AG04450 (cell line): Measurements from ENCODE around the gene CAVIN2. TPM values are rescaled to one million over a fixed set of nuclear protein-coding genes. Genes with fewer than 3 reads are reported as not detected.

Source experiments
- CTCF ChIA-PET: fragments of 300-600, 350-600 bp; formaldehyde crosslinking; extraction: SDS; loops from one replicate; lab custom pipeline; 2022; ENCODE audit warnings: antibody characterized with exemption, inconsistent platforms; lab: Charles Lee
- POLR2A ChIA-PET: fragments of 350-600 bp; formaldehyde crosslinking; extraction: SDS; loops from one replicate; lab custom pipeline; 2021; ENCODE audit warnings: antibody characterized with exemption, inconsistent platforms; lab: Yijun Ruan, JAX
- DNase-seq: peaks from one replicate; pipeline ENCODE4 v3.0.0-alpha.2; 2011; ENCODE audit warnings: low read depth, low spot score
- H3K27ac ChIP-seq: one replicate; pipeline ENCODE4 v1.5.1; 2012; ENCODE audit warnings: low read depth, low read length, control low read depth
- H3K27me3 ChIP-seq: one replicate; pipeline ENCODE4 v1.6.0; 2012; ENCODE audit warnings: low read length; ENCODE audit not compliant: control insufficient read depth, insufficient read depth
- H3K4me3 ChIP-seq: 2 replicates; pipeline ENCODE4 v1.5.1; 2011; ENCODE audit warnings: mild to moderate bottlenecking, low read depth, low read length, control low read depth
- H3K9me3 ChIP-seq: 2 replicates; pipeline ENCODE4 v1.5.1; 2012; ENCODE audit warnings: low read length; ENCODE audit not compliant: control insufficient read depth, insufficient read depth
- polyA plus RNA-seq: library from polyadenylated mRNA; depleted of rRNA; stranded (reverse); fragments of >200 nt; gene quantifications from 2 replicates; pipeline ENCODE4 v1.2.3, GENCODE V29; 2011
- TF ChIP-seq, protein P1 (sequence below): IDR thresholded peaks from 2 replicates; pipeline ENCODE4 v1.5.1; 2011; ENCODE audit warnings: low read depth, low read length, control low read depth, inconsistent platforms

CAVIN2 gene
- polyA plus RNA-seq, 1 experiment, result 26.1 TPM

DNA sequence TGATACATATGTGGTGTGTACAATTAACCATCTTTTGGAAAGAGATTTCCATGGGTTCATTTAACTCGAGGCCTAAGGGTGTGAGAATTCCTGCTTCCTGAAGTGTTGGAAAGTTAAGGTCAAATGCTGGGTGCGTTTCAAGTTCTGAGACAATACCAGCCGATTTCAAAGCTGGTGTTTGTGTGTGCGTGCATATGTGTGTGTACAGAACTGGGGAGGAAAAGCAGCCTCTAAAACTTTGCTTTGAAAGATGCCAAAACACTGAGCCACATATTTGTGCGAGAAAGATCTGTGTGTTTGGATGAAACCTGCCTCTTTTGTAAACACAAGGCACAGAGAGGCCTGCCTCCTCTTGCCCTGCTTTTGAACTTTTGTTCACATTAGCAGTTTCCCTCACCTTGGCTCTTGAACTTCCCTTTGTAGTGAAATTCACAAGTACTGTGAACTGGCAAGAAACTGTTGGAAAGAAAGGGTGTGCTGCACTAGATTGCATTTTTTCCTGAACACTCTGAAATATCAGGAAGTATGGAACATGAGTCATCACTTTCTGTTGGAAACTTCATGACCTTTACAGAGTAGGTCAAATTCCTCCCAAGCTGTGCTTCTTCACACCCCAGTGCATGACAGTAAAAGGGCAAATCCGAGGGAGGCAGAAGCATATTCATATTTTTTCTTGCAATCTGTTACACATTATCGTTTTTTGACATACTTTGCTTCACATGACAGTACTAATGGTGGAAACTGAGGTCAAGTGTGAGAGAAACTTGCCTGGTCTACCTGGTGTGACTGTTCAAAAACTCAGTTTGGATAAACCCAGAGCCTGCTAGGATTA, 20.0 kb upstream of the CAVIN2 start:
- H3K27me3 ChIP-seq, result no peaks in the 10 kb centered on the region
- CTCF ChIA-PET, result interaction anchor here (0.8 to 2.4 kb wide), 2 partner anchors 55 to 296 kb away, joined by 3 to 9 read pairs; no protein-coding TSS in a partner anchor
- H3K9me3 ChIP-seq, result no peaks in the 10 kb centered on the region
- no peak overlapping the region for H3K4me3 ChIP-seq
- DNase-seq, result peak; percentile 75
- POLR2A ChIA-PET, result interaction anchor here (0.7 kb wide), 1 partner anchor 343 kb away, joined by 3 read pairs; no protein-coding TSS in a partner anchor
- TF ChIP-seq, protein P1, sequence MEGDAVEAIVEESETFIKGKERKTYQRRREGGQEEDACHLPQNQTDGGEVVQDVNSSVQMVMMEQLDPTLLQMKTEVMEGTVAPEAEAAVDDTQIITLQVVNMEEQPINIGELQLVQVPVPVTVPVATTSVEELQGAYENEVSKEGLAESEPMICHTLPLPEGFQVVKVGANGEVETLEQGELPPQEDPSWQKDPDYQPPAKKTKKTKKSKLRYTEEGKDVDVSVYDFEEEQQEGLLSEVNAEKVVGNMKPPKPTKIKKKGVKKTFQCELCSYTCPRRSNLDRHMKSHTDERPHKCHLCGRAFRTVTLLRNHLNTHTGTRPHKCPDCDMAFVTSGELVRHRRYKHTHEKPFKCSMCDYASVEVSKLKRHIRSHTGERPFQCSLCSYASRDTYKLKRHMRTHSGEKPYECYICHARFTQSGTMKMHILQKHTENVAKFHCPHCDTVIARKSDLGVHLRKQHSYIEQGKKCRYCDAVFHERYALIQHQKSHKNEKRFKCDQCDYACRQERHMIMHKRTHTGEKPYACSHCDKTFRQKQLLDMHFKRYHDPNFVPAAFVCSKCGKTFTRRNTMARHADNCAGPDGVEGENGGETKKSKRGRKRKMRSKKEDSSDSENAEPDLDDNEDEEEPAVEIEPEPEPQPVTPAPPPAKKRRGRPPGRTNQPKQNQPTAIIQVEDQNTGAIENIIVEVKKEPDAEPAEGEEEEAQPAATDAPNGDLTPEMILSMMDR, result no peak
- peak overlapping the region; percentile 89 for H3K27ac ChIP-seq

DNA sequence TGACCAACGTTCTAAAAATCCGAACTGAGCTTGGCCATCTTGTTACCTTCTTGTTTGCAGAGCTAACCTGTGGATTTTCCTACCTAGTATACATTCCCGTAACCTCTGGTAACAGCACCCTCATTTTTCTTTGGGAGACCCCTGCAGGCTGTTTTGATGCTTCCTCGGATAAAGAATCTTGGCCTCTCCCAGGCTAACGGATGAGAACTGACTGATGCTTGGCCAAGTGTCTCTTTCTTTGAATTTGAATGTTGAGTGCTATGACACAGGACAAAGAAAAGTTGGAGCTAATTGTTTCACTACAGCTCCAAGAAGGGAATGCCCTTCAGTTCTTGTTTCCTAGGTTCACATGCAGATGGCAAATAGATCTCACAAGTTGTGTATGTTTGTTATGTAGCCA, 19.3 kb upstream of the CAVIN2 start:
- no peak overlapping the region for H3K4me3 ChIP-seq
- no peaks in the 10 kb centered on the region for H3K9me3 ChIP-seq
- H3K27me3 ChIP-seq, result no peaks in the 10 kb centered on the region
- TF ChIP-seq, protein P1, result no peak; the same call in 1 of the 2 replicates
- ChIA-PET CTCF (interaction anchor here (0.8 to 2.4 kb wide), 3 partner anchors 31 to 296 kb away, joined by 3 to 9 read pairs (median 3); no protein-coding TSS in a partner anchor), POLR2A (no interaction called here)
- no peak for DNase-seq
- H3K27ac ChIP-seq, result peak overlapping the region; percentile 89

DNA sequence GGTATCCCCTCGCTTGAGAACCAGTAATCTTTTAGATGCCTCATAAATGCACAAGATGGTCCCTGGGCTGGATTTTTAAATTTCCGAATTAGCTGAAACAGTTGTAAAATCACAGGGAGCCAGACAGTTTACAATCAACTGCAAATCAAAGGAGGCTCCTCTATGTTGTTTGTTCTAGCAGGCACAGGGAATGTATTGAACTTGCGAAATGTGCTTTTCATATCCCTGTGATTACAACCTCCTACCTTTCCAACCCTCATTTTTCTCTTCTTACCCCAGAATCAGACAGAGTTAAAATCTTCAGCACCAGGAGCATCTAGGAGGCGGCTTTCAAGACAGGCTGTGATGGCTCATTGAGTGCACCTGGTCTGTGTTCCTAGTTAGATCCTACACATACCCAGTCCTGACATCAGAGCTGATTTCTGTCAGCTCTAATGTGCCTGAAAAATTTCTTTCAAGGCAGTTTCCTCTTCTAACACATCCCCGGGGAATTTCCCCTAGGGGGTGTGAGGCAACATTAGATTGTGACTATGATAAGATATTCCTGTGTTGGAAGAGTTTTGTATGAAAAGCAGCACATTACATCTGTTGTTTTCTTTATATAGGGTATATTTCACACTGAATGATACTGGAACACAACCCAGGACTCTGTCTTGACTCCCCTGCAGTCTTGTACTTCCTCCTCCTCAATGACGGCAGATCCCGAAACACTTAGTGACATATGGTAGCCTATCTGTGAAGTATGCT, 17.9 kb upstream of the CAVIN2 start:
- CTCF ChIA-PET, result interaction anchor here (1.2 to 2.4 kb wide), 2 partner anchors 30 to 298 kb away, joined by 3 to 9 read pairs; no protein-coding TSS in a partner anchor
- no peaks in the 10 kb centered on the region for H3K27me3 ChIP-seq
- POLR2A ChIA-PET, result no interaction called here

DNA sequence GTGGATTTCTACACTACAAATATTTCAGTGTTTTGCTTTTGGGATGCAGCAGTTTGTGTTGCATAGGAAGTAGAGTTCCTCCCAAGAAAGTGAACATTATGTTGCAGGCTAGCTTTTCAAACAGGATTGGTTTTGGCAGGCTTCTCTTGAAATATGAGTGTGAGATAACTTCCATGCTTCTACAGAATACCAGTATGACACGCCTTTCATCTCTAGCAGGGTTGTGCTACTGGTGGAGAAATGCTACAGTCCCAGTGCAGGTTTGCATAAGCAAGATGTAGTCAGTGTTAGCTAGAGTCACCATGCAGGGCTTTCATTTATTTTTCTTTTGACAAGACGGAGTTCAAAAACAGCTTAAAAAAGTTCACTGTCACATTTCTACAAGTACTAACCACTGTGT, 17.1 kb upstream of the CAVIN2 start:
- H3K27me3 ChIP-seq, result no peaks in the 10 kb centered on the region
- ChIA-PET CTCF (interaction anchor here (1.2 kb wide), 1 partner anchor 299 kb away, joined by 3 read pairs; no protein-coding TSS in a partner anchor), POLR2A (interaction anchor here (0.7 kb wide), 1 partner anchor 293 kb away, joined by 4 read pairs; no protein-coding TSS in a partner anchor)
- H3K4me3 ChIP-seq, result no peak overlapping the region
- DNase-seq, result no peak
- H3K9me3 ChIP-seq, result no peaks in the 10 kb centered on the region
- no peak overlapping the region for H3K27ac ChIP-seq
- TF ChIP-seq, protein P1, result no peak

More for the DNA sequence above, 17.9 kb upstream of the CAVIN2 start:
- Histone ChIP-seq H3K9me3 (no peaks in the 10 kb centered on the region), H3K27ac (no peak overlapping the region), H3K4me3 (no peak overlapping the region)
- TF ChIP-seq, protein P1, result no peak
- DNase-seq, result no peak
